Astrocyte of the spinal cord (primary cell): ENCODE measurements around the gene ACO1.

ENCODE experiments used
- DNase-seq: peaks from one replicate; pipeline ENCODE4 v3.0.0; 2011; ENCODE audit warnings: low read depth, low spot score
- H3K4me3 ChIP-seq: 2 replicates; pipeline ENCODE4 v1.5.1; 2011; ENCODE audit warnings: low read depth, mild to moderate bottlenecking, low read length, moderate library complexity
- in situ Hi-C: cut with HindIII; loops from 2 replicates; pipeline ENCODE4 v1.10.0; 2017; ENCODE audit warnings: low sequenced_read_pairs
- TF ChIP-seq, protein P1 (sequence below): IDR thresholded peaks from 2 replicates; pipeline ENCODE4 v1.5.1; 2012; ENCODE audit warnings: low read depth, mild to moderate bottlenecking, low read length, inconsistent platforms

ACO1 gene

DNA sequence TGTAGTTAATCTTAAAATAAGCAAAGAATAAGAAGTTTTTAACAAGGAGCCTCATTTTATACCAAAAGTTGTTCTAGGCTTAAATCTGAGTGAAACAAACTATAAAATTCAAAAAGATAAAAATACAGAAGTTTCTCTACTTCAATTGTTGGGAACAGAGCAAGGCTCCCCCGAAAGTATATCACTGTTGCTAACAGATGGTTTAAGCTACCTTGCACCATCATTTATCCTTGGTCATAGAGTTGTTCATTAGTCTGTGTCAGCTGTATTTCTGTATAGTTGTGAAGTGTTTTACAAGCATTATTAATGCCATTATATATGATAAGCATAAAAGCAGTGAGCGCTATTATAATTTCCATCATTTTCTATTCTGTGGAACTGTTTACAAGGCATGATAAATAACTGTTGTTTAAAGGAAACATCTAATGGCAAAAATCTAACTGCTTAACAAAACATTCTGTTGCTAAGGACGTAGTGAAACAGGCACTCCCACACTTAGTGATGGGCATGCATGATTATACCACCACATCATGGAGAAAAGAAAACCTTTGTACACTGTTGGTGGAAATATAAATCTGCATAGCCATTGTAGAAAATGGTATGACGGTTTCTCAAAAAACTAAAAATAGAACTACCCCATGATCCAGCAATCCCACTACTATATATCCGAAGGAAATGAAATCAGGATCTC, 23.3 kb upstream of the ACO1 start:
- TF ChIP-seq, protein P1, sequence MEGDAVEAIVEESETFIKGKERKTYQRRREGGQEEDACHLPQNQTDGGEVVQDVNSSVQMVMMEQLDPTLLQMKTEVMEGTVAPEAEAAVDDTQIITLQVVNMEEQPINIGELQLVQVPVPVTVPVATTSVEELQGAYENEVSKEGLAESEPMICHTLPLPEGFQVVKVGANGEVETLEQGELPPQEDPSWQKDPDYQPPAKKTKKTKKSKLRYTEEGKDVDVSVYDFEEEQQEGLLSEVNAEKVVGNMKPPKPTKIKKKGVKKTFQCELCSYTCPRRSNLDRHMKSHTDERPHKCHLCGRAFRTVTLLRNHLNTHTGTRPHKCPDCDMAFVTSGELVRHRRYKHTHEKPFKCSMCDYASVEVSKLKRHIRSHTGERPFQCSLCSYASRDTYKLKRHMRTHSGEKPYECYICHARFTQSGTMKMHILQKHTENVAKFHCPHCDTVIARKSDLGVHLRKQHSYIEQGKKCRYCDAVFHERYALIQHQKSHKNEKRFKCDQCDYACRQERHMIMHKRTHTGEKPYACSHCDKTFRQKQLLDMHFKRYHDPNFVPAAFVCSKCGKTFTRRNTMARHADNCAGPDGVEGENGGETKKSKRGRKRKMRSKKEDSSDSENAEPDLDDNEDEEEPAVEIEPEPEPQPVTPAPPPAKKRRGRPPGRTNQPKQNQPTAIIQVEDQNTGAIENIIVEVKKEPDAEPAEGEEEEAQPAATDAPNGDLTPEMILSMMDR = no peak
- in situ Hi-C loops = no loop called here
- no peak overlapping the region for H3K4me3 ChIP-seq
- no peak for DNase-seq

DNA sequence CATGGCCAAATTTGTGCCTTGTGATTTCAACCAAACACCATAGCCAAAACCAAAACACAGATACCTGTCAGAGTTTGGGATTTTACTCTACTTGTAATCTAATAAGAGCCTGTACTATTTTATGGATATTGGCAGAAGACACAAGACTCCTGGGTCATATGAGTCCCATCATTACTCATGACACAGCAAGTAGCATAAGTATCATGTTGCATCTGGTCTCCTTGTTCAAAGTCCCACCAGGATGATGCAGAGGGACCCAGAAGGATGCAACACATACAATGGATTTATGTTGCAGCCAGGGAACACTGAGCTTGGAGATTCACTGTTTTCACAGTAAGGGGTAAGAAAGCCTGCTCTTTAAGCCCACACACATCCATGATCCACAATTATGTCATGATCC, 13.2 kb upstream of the ACO1 start:
- no peak overlapping the region for H3K4me3 ChIP-seq
- DNase-seq = no peak
- in situ Hi-C loops = no loop called here
- TF ChIP-seq, protein P1 = no peak

DNA sequence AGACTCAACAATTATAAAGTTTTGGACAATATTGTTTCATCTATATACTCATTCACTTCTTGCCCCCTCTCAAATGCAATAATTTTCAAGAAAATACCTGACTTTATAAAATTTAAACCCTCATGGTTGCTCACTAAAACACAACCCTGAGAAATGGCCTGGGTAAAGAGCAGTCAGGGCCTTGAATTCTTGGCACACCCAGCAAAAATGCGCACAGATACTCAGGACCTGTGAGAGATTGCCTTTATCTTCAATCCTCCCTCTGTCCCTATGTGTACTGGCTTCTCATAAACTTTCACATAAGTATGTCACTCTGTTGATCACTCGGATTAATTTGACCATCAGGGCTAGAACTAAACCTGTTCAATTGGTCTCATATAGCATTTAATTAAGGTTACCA, 12.8 kb upstream of the ACO1 start:
- in situ Hi-C loops = no loop called here
- TF ChIP-seq, protein P1 = no peak
- DNase-seq = no peak
- H3K4me3 ChIP-seq = no peak overlapping the region

DNA sequence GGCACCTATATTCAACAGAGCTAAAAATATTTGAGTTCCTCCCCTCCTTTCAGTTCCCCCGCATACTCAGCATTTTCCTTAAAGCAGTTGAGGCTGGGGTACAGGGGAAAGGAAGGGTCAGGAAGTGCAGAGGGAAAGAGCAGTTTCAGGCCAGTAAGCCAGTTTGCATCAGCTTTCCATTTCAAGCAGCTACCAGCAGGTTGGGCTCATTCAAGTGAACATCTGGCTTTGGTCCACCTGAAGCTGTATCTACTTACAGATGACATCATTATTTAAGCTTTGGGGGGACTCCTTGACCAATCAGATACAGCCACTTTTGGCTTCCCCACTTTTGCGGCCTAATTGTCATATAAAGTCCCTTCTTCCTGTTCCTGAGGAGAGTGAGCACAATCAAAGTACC, 8.2 kb upstream of the ACO1 start:
- DNase-seq = no peak
- H3K4me3 ChIP-seq = no peak overlapping the region
- in situ Hi-C loops = no loop called here
- TF ChIP-seq, protein P1 = no peak

DNA sequence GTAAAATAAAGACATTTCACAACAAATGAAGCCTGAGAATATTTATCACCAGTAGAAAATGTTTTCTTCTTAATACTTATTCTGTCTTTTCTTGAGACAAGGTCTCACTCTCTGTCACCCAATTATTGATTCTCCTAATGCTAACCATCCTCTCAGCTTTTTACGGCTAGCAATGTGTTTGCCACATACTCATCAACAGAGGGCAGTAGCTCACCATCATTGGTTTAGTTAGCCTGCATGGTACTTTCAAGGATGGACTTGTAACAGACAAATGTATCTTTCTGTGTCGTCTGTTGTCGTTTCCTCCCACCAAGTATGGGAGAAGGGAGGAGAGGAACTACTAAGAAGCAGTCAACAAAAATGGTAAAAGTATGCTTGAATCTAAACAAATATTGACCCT, 5.9 kb upstream of the ACO1 start:
- H3K4me3 ChIP-seq = no peak overlapping the region
- TF ChIP-seq, protein P1 = peak; percentile 87
- in situ Hi-C loops = no loop called here
- DNase-seq = peak; percentile 78

DNA sequence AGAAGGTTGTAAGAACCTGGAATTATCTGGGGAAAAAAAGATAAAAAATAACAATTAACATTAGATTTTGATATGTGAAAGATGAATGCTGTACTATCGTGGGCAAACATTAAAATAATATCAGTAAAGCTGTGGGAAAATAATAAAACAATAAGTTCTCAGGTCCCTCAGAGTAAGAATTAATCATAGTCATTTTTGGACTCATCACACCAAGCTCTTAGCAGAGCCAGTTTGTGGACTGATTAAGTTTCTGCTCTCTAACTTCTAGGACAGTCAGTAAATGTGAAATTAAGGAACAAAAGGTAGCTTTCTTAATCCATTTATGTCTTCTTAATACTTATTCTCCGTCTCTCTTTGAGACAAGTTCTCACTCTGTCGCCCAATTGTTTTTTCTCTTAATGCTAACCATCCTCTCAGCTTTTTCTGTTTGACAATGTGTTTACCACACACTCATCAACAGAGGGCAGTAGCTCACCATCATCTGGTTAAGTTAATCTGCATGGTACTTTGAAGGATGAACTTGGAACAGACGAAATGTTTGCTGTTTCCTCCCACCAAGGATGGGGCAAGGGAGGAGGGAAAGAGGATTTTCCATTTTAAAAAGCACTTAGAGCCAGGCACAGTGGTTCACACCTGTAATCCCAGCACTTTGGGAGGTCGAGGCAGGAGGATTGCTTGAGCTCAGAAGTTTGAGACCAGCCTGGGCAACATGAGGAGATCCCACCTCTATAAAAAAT, 5.3 kb upstream of the ACO1 start:
- in situ Hi-C loops = no loop called here
- TF ChIP-seq, protein P1 = peak; percentile 82
- no peak overlapping the region for H3K4me3 ChIP-seq
- DNase-seq = peak; percentile 81
